CD1c-positive myeloid dendritic cell (primary cell): ENCODE data around the gene LRRN2.
A peak's percentile ranks its signal among the peaks of the same experiment; 100 is the strongest.

ENCODE experiments used
- DNase-seq: peaks from one replicate; pipeline ENCODE4 v3.0.0-alpha.2; 2016; ENCODE audit errors: extremely low spot score

The LRRN2 gene

GRCh38 chr1:204662530-204662929 is 23.0 kb downstream of the LRRN2 start:
- DNase-seq: no peak

DNA sequence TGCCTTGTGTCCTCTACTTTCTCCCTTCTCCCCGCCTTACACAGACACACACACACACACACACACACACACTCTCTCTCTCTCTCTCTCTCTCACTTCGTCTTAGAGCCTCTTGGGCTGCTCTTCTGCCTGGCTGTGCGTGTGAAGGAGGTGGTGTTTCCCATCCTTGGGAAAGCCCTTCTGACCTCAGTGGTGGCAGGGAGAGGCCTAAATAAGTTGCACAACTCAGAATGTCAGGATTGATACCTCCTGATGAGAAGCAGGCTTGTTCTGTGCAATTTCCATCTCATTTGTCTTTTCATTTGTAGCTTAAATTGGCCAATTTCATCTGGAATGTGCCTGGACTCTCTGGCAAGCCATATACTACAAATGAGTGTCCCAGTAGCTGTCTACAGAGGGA is 25.0 kb downstream of the LRRN2 start:
- DNase-seq: no peak

GRCh38 chr1:204659056-204659455 is 26.5 kb downstream of the LRRN2 start:
- DNase-seq: no peak

DNA sequence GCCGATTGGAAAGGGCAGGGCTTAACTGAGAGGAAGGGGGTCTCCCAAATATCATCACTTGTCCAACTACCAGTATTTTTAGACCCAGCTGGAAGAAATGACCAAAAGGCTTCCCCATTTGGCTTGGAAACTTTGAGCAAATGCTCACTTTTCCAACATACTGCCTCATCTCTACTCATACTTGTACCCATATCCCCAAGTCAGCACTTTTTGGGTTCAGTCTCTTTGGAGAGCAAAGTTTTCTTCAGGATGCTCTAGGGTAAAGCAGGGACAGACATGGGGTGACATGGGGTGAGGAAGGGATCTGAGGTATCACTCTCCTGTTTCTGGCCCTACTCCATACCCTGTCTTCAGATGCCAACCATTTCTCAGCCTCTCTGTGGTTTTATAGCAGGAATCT is 27.2 kb downstream of the LRRN2 start:
- no peak for DNase-seq

- DNase-seq: no peak
Observed at GRCh38 chr1:204653590-204654340, 31.8 kb downstream of the LRRN2 start.

DNA sequence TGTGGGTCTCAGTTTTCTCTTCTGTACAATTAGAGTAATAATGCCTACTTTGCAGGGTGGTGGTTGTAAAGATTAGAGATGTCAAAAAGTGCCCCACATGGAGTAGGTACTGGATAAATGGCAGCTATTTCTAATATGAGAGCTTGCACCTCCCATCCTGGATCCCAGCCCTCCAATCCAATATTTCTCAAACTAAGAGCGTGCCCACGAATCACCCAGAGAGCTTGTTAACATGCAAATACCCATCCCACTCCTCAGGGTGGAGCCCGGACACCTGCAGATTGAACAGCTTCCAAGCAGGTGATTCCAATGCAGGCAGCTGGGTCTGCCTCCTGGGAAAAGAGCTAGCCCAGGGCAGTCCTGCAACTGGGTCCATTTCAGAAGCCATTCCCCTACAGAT is 33.0 kb downstream of the LRRN2 start:
- no peak for DNase-seq

GRCh38 chr1:204651843-204652421 is 33.6 kb downstream of the LRRN2 start:
- no peak for DNase-seq

DNA sequence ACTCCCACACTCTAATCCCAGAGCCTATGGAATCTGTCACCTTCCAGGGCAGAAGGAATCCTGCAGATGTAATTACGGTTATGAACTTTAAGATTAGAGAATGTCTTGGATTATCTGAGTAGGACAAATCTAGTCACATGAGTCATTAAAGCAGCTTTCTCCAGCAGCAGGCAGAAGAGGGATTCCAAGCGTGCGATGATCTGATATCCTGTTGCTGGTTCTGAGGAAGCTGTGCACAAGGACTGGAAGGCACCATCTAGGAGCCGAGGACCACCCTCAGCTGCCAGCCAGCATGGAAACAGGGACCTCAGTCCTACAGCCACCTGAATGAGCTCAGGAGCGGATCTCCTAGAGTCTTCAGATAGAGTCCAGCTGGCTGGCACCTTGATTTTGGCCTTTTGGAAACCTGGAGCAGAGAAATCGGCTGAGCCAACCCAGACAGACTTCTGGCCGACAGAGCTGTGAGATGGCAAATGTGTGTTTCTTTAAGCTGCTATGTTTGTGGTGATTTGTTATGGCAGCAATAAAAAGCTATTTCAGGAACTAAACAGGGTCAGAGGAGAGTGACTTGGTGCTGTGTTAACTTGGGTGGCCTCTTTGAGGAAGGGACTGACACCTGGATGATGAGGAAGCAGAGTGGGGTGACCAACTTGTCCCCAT is 34.5 kb downstream of the LRRN2 start:
- no peak for DNase-seq

GRCh38 chr1:204649721-204650521 is 35.6 kb downstream of the LRRN2 start:
- DNase-seq: no peak

- DNase-seq: no peak
Observed at GRCh38 chr1:204648576-204648975, 37.0 kb downstream of the LRRN2 start.

DNA sequence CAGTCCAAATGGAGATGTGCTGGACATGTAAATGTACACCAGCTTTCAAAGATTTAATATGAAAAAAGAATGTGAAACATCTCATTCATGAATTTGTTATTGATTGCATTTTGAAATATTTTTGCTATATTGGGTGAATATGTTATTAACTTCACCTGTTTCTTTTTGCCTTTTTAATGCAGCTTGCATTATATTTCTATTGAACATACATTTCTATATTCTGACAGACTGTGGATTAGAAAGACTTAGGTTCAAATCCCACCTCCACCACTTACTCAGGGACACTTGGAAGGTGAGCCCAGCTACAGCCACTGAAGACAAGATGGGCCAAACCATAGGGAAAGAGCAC is 37.8 kb downstream of the LRRN2 start:
- DNase-seq: no peak

DNA sequence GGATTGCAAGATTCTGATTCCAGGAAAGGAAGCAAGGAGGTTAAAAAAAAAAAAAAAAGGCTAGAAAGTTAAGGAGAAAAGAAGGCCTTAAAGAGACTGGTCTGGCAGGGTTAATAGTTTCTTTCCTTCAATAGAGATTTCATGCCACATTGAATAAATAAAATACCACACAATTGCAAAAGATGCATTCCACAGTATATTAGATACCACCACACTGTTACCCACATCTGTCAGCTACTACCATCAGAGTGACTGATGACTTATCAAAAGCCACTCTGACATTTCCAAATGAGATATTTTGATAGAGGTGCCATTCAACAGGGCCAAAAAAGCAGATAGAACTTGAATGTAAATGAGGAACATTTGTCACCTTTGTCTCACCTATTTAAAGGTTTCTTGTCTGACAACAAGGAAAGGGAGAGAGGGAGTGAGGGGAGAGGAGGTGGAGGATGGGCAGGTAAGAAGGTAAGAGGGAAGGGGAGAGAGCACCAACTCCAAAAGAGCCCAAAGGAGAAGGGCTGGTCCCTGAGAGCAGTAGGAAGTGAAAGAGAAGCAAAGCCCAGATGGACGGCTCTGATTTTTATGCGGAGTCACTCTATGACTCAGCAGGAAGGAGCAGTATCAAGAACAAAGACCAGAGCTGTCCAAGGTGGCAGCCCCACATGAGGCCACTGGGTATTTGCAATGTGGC is 38.3 kb downstream of the LRRN2 start:
- peak; percentile 60 for DNase-seq

DNA sequence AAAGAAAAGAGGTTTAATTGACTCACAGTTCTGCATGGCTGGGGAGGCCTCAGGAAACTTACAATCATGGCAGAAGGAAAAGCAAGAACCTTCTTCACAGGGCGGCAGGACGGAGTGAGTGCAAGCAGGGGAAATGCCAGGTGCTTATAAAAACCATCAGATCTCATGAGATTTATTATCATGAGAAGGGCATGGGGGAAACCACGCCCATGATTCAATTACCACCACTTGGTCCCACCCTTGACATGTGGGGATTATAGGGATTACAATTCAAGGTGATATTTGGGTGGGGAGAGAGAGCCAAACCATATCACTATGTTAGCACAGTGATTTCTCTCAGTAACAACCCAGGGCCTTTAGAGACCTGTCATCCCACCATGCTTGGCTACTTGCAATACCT is 39.9 kb downstream of the LRRN2 start:
- no peak for DNase-seq

DNA sequence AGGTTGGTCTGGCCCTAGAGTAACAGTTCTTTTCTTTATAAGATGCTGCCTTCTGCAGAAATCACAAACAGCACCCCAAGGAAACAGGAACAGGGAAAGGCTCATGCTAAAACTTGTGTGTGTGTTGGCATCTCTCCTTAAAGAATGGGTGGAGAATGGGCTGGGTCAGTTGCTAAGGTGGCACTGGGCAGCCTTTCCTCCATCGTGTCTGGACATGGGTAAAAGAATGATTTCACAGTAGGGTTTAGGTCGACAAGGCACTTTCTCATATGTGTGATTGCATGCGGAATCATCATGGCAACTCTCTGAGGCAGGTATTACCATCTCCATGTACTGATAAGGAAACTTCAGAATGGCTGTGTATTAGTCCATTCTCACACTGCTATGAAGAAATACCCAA is 40.3 kb downstream of the LRRN2 start:
- no peak for DNase-seq

DNA sequence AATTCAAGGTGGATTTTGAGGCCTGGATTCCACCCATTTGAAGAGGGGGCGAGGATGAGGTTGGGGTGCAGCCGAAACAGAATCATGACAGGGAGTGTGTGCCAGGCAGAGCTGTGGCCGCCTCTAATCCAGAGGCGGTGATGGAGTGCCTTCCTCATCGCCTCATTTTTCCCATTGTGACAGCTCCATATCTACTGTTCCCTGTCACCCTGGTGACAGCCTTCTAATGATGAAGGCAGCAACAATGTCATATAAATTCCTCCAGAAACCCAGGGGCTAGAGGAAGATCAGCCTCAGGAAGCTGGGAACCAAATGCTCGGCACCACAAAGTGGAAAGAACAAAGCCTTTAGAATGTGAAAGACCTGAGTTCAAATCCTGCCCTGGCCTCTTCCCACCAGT is 42.0 kb downstream of the LRRN2 start:
- no peak for DNase-seq

DNA sequence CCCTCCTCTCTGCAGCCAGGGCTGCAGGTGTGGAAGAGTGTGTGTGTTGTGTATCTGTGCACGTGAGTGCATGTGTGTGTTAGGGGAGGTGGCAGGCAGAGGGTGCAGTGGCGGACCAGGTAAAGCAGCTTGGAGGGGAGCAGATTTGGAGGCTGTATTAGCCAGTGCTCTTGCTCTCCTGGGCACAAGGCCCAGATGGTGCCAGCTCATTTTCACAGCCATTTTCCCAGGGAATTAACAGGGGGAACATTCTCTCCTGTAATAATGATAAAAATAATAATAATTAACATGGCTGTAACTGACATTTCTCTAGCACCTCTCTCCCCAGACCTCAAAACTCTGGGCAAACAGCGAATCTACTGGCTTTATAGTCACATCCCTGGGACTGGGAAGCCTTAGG is 43.6 kb downstream of the LRRN2 start:
- DNase-seq: no peak

DNA sequence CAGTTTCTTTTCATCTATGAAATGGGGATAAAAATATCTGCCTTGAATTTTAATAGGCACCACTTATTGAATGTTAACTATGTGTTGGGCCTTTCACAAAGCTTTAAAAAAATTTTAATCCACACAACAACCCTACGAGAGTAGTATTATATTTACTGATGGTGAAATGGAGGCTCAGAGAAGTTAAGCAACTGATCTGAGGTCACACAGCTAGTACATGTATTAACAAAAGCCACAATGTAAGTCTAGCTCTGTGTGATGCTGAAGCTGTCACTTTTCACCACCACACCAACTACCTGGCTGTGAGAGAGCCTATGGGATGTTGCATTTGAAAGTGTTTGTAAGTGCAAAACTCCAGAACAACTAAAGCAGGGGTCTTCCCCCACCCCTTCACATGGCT is 44.1 kb downstream of the LRRN2 start:
- no peak for DNase-seq

DNA sequence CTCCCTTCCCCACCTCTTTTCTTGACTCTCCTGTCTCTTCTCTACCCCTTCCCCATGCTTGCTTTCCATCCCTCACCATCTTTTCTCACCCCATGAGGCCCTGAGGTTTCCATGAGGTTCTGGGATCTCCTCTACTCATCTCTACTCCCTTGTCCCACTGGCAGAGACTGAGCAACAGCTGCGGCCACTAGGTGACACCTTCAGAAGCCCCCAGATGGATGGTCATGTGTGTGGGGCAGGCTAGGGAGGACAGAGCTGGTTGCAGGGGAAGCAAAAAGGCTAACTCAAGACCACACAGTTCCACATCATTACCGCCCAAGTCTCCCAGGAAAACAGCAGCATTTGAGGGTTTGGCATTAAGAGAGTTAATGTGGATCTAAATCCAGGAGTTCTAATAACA is 45.0 kb downstream of the LRRN2 start:
- DNase-seq: no peak

GRCh38 chr1:204634260-204634910 is 51.2 kb downstream of the LRRN2 start:
- DNase-seq: no peak

GRCh38 chr1:204633665-204634064 is 51.9 kb downstream of the LRRN2 start:
- no peak for DNase-seq

- DNase-seq: no peak
Observed at GRCh38 chr1:204630132-204630905, 55.2 kb downstream of the LRRN2 start.
